KOPT-K1 (cell line): ENCODE results near the gene CHTOP.

Experiments
- H3K27ac ChIP-seq: fragments of 200-600 bp; sonication (generic); 2 replicates; pipeline ENCODE4 v1.5.1; 2016; ENCODE audit warnings: antibody characterized with exemption, mild to moderate bottlenecking, low read depth, low read length; ENCODE audit not compliant: poor library complexity, severe bottlenecking
- H3K36me3 ChIP-seq: fragments of 200-600 bp; sonication (generic); 2 replicates; pipeline ENCODE4 v1.5.1; 2017; ENCODE audit warnings: antibody characterized with exemption, mild to moderate bottlenecking, low read length, moderate library complexity; ENCODE audit not compliant: insufficient read depth
- H3K9me3 ChIP-seq: fragments of 200-600 bp; sonication (generic); 2 replicates; pipeline ENCODE4 v1.5.1; 2017; ENCODE audit warnings: antibody characterized with exemption, low read length, mild to moderate bottlenecking; ENCODE audit not compliant: insufficient read depth, poor library complexity, severe bottlenecking

The CHTOP gene

GRCh38 chr1:153619171-153619570 is 14.7 kb upstream of the CHTOP start:
- H3K36me3 ChIP-seq = no peaks in the 10 kb centered on the region
- no peak overlapping the region for H3K27ac ChIP-seq
- peaks cover 4% of the 10 kb centered on the region for H3K9me3 ChIP-seq

GRCh38 chr1:153623101-153623500 is 10.8 kb upstream of the CHTOP start:
- no peaks in the 10 kb centered on the region for H3K36me3 ChIP-seq
- no peak overlapping the region for H3K27ac ChIP-seq

GRCh38 chr1:153624965-153625611 is 8.8 kb upstream of the CHTOP start:
- Histone ChIP-seq H3K9me3 (no peaks in the 10 kb centered on the region), H3K27ac (no peak overlapping the region), H3K36me3 (no peaks in the 10 kb centered on the region)

More at GRCh38 chr1:153623101-153623500, 10.8 kb upstream of the CHTOP start:
- H3K9me3 ChIP-seq = peaks cover 4% of the 10 kb centered on the region

GRCh38 chr1:153626477-153626903 is 7.4 kb upstream of the CHTOP start:
- Histone ChIP-seq H3K27ac (no peak overlapping the region), H3K9me3 (no peaks in the 10 kb centered on the region), H3K36me3 (no peaks in the 10 kb centered on the region)

GRCh38 chr1:153626904-153627714 is 6.8 kb upstream of the CHTOP start, which contains the start of gene S100A13:
TSS of gene S100A13 (minus strand) at chr1:153627505. CDS start at chr1:153626472, 1,033 bp downstream.
- Histone ChIP-seq H3K9me3 (no peaks in the 10 kb centered on the region), H3K27ac (no peak within 1 kb of the TSS), H3K36me3 (no peaks in the 10 kb centered on the region)

- H3K9me3 ChIP-seq = no peaks in the 10 kb centered on the region
- H3K27ac ChIP-seq = no peak within 1 kb of the TSS
- no peaks in the 10 kb centered on the region for H3K36me3 ChIP-seq
These were observed 5.9 kb upstream of the CHTOP start, which contains the start of gene S100A1 for GRCh38 chr1:153627715-153628626. TSS of gene S100A1 (plus strand) at chr1:153628434. CDS start at chr1:153630522, 2,088 bp downstream.

- Histone ChIP-seq H3K36me3 (no peaks in the 10 kb centered on the region), H3K27ac (no peak overlapping the region)
These were observed 5.1 kb upstream of the CHTOP start for GRCh38 chr1:153628638-153629342.

GRCh38 chr1:153629343-153629665 is 4.6 kb upstream of the CHTOP start:
- H3K27ac ChIP-seq = no peak overlapping the region
- H3K9me3 ChIP-seq = no peaks in the 10 kb centered on the region
- H3K36me3 ChIP-seq = no peaks in the 10 kb centered on the region

More at GRCh38 chr1:153628638-153629342, 5.1 kb upstream of the CHTOP start:
- H3K9me3 ChIP-seq = no peaks in the 10 kb centered on the region

GRCh38 chr1:153629971-153630370 is 3.9 kb upstream of the CHTOP start:
- H3K36me3 ChIP-seq = no peaks in the 10 kb centered on the region
- no peak overlapping the region for H3K27ac ChIP-seq
- no peaks in the 10 kb centered on the region for H3K9me3 ChIP-seq

- Histone ChIP-seq H3K27ac (no peak overlapping the region), H3K36me3 (peaks cover 2% of the 10 kb centered on the region; the same call in 1 of the 2 replicates), H3K9me3 (no peaks in the 10 kb centered on the region)
These were observed 3.5 kb upstream of the CHTOP start for GRCh38 chr1:153630384-153630783.

GRCh38 chr1:153631047-153632022 is 2.5 kb upstream of the CHTOP start:
- Histone ChIP-seq H3K27ac (no peak overlapping the region), H3K36me3 (peaks cover 12% of the 10 kb centered on the region), H3K9me3 (no peaks in the 10 kb centered on the region)

- Histone ChIP-seq H3K9me3 (no peaks in the 10 kb centered on the region), H3K36me3 (peaks cover 31% of the 10 kb centered on the region), H3K27ac (no peak overlapping the region)
These were observed 609 bp upstream of the CHTOP start for GRCh38 chr1:153633161-153633753.

GRCh38 chr1:153635872-153636271 is 2.0 kb downstream of the CHTOP start:
- no peaks in the 10 kb centered on the region for H3K9me3 ChIP-seq
- peaks cover 57% of the 10 kb centered on the region for H3K36me3 ChIP-seq
- no peak overlapping the region for H3K27ac ChIP-seq
